HG03354 (cell line): ENCODE data around the gene HSD17B2.

Experiments used
- ATAC-seq: cut with Tn5 transposase; IDR thresholded peaks from one replicate; pipeline ENCODE4 v1.9.1; 2021; ENCODE audit warnings: mild to moderate bottlenecking; ENCODE audit not compliant: unreplicated experiment, poor library complexity, severe bottlenecking

HSD17B2 gene

DNA sequence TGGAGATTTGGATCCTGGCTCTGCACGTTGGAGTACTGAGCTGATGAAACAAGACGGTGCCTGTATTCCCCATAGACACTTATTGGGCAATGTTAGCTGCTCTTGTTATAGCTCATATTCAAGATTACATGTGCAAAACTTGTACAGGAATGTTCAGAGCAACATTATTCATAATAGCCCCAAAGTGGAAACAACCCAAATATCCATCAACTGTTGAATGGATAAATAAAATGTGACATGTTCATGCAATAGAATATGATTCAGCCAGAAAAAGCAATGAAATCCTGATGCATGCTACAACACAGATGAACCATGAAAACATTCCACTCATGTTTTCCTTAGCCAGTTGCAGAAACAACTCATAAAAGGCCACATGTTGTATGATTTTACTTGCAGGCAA lies 18.1 kb upstream of the HSD17B2 start:
- ATAC-seq = no peak

DNA sequence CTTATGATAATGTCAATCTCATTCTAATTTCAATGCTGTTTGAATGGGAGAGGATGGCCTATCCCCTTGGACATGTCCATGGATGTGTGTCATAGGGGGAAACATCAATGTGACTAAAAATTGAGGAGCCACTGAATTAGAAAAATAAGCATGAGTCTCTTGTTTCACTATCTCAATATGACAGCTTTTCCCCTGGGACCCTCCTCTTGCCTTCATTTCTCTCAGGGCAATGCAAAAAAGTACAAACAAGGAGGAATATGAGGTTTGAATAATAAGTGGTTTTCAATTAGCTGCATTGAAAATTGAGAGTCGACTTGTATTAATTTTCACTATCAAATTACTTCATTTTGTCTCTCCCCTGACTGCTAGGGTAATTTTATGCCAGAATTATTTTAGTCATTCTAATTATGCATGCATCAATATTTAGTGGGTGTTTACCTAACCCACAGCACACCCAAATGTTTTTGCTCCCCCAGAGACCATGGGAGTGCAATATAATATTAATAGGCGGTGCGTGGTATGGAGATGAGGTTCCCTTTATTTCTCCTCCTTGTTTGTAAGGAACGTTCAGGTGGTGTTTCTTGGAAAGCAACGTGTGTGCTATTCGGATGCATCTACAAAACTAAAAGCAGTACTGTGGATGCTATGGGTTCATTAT lies 17.0 kb upstream of the HSD17B2 start:
- no peak for ATAC-seq

DNA sequence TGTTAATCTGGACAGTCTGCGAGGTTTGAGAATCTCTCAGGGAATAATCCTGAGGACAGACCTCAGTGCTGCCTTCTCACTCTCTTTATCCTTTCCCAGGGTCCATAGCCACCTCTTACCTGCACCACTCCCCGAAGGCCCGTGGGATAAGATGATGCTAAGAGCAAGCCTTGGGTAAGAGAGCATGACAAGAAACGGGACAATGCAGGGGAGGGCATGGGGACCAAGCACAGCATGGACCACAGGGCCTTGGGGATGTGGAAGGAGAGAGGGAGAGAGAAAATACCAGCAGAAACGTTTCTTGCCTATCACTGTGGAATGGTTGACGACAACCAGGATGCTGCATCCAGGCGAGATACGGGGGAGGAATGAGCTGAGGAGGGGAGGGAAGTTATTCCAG lies 15.5 kb upstream of the HSD17B2 start:
- ATAC-seq = no peak

DNA sequence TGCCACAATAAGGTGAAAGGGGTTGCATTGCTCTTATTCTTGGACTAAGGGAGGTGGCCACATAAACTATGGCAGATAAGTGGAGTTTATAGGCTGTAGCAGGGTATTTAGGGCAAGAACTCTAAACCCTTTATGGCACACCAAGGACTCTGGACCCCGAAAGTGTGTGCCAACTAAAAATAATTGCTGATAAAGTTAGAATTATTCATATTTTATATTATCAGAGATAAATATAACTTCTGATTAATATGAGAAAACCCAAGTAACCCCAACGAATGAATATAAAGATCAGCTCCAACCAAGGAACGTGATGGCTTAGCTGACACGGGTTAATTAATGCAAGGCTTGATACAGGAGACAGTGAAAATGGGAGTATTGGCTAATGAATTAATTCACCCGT lies 15.0 kb upstream of the HSD17B2 start:
- no peak for ATAC-seq

DNA sequence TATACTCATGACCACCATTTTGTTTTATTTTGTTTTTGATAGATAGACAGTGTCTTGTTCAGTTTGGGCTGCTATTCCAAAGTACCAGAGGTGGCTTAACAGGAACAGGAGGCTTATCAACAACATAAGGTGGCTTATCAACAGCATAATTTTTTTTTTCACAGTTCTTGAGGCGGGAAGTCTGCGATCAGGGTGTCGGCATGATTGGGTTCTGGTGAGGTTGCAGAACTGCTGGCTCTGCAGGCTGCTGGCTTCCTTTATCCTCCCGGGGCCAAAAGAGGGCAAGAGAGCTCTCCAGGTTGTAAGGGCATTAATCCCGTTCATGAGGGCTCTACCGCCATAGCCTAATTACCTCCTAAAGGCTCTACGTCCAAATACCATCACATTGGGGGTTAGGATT lies 11.8 kb upstream of the HSD17B2 start:
- no peak for ATAC-seq

DNA sequence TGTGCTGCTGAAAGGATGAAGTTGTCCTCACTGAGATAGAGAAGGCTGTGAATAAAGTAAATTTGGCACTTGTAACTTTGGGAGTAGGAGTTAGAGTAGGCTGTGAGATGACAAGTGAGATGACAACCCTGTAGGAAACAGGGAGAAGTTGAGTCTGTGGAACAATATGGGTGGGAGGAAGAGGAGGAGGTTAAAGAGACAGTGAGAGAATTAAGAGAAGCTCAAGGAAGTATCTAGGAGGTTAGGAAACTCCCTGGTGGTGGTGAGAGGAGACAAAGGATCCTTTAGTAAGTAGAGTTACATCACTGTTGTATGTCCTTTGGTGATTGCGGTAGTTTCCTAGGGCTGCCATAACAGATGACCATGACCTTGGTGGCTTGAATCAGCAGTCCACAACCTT lies 10.7 kb upstream of the HSD17B2 start:
- ATAC-seq = no peak

DNA sequence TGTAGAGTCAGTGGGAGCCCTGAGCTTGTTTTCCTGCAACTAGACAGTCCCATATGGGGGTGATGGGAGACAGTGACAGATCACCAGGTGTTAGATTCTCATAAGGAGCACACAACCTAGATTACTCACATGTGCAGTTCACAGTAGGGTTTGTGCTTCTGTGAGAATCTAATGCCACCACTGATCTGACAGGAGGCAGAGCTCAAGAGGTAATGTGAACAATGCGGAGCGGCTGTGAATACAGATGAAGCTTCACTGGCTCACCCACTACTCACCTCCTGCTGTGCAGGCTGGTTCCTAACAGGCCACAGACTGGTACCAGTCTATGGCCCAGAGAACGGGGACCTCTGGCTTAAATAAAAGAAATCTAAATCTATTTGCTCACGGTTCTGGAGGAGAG lies 10.2 kb upstream of the HSD17B2 start:
- ATAC-seq = no peak

DNA sequence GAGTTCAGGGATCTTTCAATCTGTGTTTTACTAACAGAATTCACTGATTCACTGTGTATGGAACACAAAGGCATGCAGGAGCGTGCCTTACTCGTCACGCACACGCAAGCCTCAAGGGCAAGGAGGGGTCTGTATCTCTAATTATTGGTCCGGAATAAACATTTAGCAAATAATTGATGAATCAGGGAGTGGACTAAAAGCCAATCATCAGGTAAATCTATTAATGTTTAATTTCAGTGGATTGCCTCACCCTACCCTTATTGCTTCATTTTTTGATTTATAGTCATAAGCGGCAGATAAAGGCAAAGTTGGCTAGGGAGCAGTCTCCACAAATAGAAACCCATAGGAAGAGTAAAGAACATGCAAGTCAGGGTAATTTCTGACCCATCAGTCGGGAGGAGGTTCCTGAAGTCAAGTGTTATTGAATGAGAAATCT lies 7.4 kb upstream of the HSD17B2 start:
- ATAC-seq = no peak

DNA sequence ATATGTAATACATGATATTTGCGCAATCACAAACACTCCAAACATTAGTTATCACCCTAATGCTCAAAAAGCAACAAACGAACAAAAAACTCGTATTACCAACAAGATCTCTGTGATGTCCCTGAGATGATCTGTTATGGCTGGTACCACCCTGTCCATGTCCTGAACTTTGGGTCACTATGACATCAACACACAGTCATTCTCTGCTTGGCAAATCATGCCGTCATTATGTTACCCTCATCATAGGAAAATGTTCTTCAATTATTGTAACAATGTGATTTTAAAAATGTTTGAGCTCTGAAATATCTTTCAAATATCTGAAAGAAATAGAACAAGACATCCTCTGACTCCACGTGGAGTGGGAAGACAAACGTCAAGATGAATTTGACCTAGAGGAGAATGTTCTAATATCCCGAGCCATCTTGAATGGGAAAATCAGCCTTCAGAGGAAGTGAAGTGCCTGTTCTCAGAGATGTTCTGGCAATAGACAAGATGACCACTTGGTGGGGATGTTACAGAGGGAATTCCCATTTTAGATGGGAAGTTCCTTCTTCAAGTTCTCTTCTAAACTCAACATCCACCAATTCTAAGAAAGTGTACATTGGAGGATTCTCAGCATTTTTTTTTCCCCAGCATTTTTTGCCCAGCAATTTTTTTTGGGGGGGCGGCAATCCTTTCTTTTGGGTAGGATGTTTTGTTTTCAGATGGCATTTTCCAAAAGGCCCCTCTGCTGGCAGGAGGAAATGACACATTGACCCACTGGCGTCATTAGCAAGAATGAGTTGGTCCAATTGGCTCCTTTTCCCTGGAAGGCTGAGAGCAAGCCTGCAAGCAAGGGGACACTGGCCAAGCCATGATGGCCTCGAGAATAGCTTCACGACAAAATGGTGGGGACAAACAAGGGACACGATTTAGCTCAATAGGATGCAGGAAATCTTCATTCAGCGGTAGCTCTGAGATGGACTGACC lies 3.7 kb upstream of the HSD17B2 start:
- ATAC-seq = no peak

DNA sequence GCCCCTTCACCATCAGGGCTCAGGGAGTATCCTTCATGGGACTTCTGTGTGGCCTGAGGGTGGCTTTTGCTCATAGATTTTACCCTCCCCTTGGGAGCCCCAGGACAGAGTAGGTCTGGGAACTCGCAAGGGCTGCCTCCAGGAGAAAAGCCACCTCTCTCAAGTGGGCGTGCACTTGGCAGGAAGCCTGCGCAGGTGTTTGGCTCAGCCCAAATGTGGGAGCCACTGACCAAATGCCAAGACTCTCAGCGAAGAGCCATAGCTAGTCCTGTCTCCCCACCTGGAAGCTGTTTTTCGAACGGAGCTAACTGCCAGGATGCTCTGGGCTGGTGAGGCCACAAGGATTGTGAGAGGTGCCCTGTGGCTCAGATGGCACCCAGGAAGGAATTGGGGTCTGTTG lies 2.0 kb upstream of the HSD17B2 start:
- ATAC-seq = no peak

DNA sequence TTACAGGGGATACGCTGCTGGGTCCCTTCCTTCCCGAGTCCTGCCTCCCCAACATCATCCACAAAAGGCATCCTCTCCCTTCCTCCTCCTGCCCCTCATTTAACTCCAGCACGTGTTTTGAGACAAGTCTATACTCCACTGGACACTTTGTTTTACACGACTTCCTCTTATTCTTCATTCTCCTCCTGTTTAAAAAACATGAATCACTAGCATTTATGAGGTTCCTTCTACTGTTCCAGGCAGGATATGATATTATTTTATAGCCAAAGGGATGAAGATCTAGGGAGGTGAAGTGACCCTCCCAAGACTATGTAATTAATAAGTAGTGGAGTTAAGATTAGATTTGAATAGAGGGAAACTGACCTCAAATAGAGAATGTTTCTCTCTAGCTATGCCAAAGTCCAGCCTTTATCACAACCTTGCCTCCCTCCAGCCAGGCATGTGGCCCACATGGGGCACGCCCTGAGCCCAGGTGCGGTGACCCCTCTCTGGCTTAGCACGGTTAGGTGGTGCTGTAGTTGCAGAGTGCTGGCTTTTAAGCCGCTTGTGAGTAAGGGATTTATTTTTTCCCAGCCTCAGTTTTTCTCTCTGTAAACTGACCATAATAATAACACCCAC lies 1.3 kb upstream of the HSD17B2 start:
- no peak for ATAC-seq

DNA sequence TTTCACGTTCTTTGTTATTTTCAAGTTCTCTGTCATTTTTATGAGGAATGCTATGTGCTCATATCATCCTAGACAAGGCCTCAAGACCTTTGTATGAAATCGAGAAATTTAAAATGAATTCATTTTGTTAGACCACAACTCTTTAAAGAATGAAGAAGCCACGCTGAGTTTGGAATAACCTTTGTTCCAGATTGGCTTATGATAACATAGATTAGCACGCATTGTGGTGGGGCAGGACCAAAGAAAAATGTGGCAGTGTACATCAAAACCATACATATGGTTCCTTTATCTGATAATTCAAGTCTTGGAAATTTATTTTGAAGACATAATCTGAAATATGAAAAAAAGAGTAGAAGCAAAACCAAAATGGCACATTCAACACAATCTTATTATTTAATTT lies 2.2 kb downstream of the HSD17B2 start:
- ATAC-seq = no peak

DNA sequence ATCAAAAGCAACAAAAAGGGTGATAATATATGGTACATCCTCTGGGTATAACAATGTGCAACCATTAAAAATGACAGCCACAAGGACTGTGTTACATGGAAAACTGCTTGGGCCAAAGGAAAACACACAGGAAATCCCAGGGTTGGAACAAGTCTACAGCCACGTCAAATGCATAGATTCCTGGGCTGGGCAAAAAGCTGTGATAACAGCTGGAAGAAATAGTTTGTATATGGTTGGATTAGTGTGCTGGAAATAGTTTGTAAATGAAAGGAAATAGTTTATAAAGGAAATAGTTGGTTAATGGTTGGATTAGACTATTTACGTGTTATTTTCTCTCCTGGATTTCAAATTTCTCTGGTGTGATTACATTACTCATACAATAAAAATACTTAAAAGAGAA lies 2.6 kb downstream of the HSD17B2 start:
- no peak for ATAC-seq

DNA sequence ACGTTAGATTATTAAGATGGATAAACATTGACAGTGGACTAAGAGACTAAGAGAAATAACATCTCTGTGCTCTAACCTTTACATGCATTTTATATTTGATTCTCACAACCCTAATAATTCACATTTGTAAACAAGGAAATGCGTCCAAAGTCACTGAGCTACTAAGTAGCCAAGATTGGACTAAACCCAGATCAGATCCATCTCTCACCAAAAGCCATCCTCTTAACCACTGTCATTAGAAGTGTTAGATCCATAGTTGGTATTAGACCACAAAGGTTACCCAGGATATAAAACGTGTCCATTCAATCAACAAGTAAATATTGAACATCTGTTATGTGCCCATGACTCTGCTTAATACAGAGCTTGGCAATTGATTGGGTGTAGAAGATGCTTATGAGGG lies 5.2 kb downstream of the HSD17B2 start:
- no peak for ATAC-seq

DNA sequence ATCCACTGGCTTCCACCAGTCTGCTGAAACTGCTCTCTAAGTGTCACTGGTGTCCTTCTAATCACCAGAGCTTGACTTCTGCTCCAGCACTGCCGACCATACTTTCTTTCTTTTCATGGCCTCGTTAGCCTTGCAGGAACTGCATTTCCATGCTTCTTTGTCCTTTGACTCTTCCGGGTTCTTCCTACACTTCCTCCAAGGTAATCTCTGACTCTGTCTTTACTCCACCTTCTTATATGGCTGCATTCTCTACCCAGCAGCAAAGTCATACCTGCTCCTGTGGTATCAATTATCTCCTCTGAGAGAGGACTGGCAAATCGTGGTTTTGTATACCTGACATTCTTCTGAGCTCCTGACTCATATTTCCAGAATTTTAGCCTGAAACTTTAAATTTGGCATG lies 6.5 kb downstream of the HSD17B2 start:
- ATAC-seq = no peak

DNA sequence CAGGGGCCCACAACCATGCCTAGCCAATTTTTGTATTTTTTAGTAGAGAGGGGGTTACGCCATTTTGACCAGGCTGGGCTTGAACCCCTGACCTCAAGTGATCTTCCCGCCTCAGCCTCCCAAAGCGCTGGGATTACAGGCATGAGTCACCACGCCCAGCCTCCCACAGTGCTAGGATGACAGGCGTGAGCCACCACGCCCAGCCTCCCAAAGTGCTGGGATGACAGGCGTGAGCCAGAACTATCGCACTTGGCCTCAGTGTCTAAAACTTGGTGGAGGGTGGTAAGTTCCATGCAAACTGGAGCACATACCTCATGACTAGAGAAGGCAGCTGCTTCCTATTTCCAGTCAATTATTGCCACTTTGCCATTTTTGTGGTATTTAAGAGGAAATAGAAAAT lies 7.1 kb downstream of the HSD17B2 start:
- no peak for ATAC-seq

DNA sequence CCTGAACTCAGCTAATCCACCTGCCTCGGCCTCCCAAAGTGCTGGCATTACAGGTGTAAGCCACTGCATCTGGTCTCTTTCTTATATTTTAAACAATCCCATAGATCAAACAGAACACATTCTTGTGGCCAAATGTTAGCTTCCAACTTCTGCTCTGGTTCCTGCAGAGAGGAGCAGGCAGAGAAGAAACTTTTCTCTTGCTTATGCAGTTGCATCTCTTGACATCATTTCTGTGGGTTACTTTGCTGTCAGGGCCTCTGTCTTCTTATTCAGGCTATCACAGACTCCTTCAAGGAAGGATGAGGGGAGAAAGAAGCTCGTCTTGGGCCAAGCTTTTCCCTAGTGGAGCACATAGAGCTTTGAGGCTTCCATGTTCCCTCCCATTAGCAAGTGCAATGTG lies 7.8 kb downstream of the HSD17B2 start:
- ATAC-seq = no peak

DNA sequence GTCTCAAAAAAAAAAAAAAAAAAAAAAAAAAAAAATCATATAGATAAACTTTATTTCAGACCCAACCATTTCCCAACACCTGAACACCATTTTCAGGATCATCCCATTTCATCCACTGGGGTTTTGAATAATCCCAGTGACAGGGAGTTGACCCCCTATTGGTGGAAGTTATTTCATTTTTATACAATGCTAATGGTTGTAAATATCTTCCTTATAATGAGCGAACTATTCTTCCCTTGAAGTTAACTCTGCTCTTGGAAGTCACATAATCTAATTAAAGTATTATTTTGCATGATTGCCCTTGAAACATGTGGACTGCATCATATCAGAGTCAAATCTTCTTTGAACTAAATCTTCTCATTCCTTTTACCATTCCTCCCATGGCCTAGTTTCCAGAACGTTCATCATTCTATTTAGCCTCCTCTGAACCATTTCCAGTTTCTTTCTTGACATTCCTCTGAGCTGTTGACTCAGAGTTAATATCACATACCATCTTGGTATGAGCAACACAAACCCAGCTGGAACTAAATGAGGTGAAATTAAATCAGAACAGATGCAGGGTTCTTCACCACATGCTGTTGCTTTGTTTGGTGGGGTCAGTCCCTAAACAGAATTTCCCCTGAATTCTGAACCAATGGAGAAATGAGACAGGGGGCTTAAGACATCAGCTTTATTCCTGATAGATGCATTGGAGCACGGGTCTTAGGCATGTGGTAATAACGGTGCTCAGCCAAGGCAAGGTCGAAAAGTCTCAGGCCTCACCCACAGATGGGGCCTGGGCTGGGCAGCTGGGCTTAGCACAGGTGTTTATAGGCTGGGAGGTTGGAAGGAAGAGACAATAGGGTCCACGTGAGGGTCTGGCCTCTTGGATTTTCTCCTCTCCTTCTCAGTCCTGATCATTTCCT lies 8.9 kb downstream of the HSD17B2 start:
- no peak for ATAC-seq

DNA sequence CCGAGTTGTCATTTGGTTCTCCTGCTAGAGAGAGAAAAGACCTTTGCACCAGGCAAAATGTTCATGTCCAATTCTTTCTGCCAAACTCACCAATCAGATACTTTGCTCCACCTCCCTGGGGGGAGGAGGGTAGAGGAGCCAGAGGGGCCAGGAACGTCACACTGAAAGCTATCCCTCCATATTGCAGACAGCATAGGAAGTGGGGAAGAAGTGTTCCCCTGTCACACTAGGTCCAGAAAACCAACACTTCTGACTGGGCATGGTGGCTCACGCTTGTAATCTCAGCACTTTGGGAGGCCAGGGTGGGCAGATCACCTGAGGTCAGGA lies 9.5 kb downstream of the HSD17B2 start:
- no peak for ATAC-seq

DNA sequence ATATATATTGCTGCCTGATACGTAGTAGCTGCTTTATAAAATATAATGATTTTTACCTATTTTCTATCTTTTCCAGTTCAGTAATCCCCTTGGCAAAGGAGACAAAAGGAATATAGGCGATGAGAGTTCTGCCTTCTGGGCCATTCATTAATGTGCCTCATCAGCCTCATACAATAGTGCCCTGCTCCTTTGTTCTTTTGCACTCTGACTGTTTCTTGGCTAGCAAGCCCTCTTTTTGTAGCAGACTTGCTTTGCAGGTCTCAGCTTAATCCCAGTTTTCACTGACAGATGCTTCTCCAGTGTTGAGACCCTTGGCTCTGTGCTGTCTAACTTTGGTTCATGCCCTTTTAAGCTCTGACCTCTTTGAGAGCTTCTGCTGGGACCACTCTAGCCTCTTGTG lies 10.4 kb downstream of the HSD17B2 start:
- no peak for ATAC-seq
